ENCODE results near the gene SCLT1.

The SCLT1 gene

GRCh38 chr4:128879971-128880370 lies 213.4 kb downstream of the SCLT1 start:
- Histone ChIP-seq H3K27ac (ENCODE audit: low read depth, low read length) (no peak overlapping the region), H3K36me3 (ENCODE audit: insufficient read depth, low read length) (no peaks in the 10 kb centered on the region), H3K27me3 (ENCODE audit: insufficient read depth, low read length) (no peaks in the 10 kb centered on the region), H3K4me3 (ENCODE audit: low read depth, low read length) (no peak overlapping the region), H2AFZ (ENCODE audit: low read length, unreplicated experiment) (no peak overlapping the region), H3K79me2 (ENCODE audit: control insufficient read depth, insufficient read depth, low read length, unreplicated experiment) (no peaks in the 10 kb centered on the region), H3K4me1 (ENCODE audit: control insufficient read depth, insufficient read depth, low read length, unreplicated experiment) (peaks cover 8% of the 10 kb centered on the region)

GRCh38 chr4:128879283-128879682 lies 214.1 kb downstream of the SCLT1 start:
- Histone ChIP-seq H3K27me3 (ENCODE audit: insufficient read depth, low read length) (no peaks in the 10 kb centered on the region), H3K27ac (ENCODE audit: low read depth, low read length) (no peak overlapping the region), H3K79me2 (ENCODE audit: control insufficient read depth, insufficient read depth, low read length, unreplicated experiment) (no peaks in the 10 kb centered on the region), H3K4me1 (ENCODE audit: control insufficient read depth, insufficient read depth, low read length, unreplicated experiment) (peaks cover 8% of the 10 kb centered on the region), H2AFZ (ENCODE audit: low read length, unreplicated experiment) (no peak overlapping the region), H3K4me3 (ENCODE audit: low read depth, low read length) (no peak overlapping the region), H3K36me3 (ENCODE audit: insufficient read depth, low read length) (no peaks in the 10 kb centered on the region)

DNA sequence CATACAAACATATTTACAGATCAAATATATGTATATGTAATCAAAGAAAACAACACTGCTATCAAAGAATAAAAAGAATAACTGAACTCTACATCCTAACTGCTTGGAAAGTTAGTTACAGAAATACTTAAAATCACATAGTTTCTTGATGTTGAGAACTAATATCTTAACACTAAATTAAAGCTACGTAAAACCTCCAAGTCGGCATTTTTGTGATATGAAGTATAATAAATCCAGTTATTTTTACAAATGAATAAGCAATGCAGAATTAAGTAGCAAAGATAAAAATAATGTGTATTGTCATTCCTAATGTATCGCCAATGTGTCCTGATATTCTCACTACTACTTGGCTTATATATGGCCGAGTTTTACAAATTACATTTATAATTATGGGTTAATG lies 215.4 kb downstream of the SCLT1 start:
- Histone ChIP-seq H3K27me3 (ENCODE audit: insufficient read depth, low read length) (no peaks in the 10 kb centered on the region), H3K4me3 (ENCODE audit: low read depth, low read length) (no peak overlapping the region), H3K79me2 (ENCODE audit: control insufficient read depth, insufficient read depth, low read length, unreplicated experiment) (no peaks in the 10 kb centered on the region), H3K36me3 (ENCODE audit: insufficient read depth, low read length) (peaks cover 7% of the 10 kb centered on the region; the same call in 1 of the 2 replicates), H2AFZ (ENCODE audit: low read length, unreplicated experiment) (no peak overlapping the region), H3K27ac (ENCODE audit: low read depth, low read length) (no peak overlapping the region), H3K4me1 (ENCODE audit: control insufficient read depth, insufficient read depth, low read length, unreplicated experiment) (peaks cover 8% of the 10 kb centered on the region)

- Histone ChIP-seq H3K27me3 (ENCODE audit: insufficient read depth, low read length) (no peaks in the 10 kb centered on the region), H2AFZ (ENCODE audit: low read length, unreplicated experiment) (no peak overlapping the region), H3K79me2 (ENCODE audit: control insufficient read depth, insufficient read depth, low read length, unreplicated experiment) (no peaks in the 10 kb centered on the region), H3K4me3 (ENCODE audit: low read depth, low read length) (no peak overlapping the region), H3K36me3 (ENCODE audit: insufficient read depth, low read length) (peaks cover 18% of the 10 kb centered on the region), H3K27ac (ENCODE audit: low read depth, low read length) (no peak overlapping the region), H3K4me1 (ENCODE audit: control insufficient read depth, insufficient read depth, low read length, unreplicated experiment) (peaks cover 23% of the 10 kb centered on the region)
Measured at GRCh38 chr4:128876200-128876599, 217.1 kb downstream of the SCLT1 start.

DNA sequence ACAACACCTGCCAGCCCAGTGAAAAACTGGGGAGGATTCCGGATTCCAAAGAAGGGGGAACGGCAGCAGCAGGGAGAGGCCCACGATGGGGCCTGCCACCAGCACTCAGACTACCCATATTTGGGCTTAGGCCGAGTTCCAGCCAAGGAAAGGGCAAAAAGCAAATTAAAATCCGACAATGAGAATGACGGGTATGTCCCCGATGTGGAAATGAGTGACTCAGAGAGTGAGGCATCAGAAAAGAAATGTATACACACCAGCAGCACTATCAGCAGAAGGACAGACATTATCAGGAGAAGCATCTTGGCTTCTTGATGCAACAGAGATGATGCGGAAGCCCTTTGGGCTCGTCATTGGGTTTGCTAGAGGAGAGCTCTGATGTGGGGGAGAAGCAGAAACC lies 221.4 kb downstream of the SCLT1 start:
- H2AFZ ChIP-seq (ENCODE audit: low read length, unreplicated experiment): no peak overlapping the region
- no peaks in the 10 kb centered on the region for H3K27me3 ChIP-seq (ENCODE audit: insufficient read depth, low read length)
- peak overlapping the region; percentile 82 for H3K27ac ChIP-seq (ENCODE audit: low read depth, low read length)
- H3K4me1 ChIP-seq (ENCODE audit: control insufficient read depth, insufficient read depth, low read length, unreplicated experiment): peaks cover 21% of the 10 kb centered on the region
- H3K79me2 ChIP-seq (ENCODE audit: control insufficient read depth, insufficient read depth, low read length, unreplicated experiment): no peaks in the 10 kb centered on the region
- peaks cover 46% of the 10 kb centered on the region for H3K36me3 ChIP-seq (ENCODE audit: insufficient read depth, low read length)
- no peak overlapping the region for H3K4me3 ChIP-seq (ENCODE audit: low read depth, low read length)

DNA sequence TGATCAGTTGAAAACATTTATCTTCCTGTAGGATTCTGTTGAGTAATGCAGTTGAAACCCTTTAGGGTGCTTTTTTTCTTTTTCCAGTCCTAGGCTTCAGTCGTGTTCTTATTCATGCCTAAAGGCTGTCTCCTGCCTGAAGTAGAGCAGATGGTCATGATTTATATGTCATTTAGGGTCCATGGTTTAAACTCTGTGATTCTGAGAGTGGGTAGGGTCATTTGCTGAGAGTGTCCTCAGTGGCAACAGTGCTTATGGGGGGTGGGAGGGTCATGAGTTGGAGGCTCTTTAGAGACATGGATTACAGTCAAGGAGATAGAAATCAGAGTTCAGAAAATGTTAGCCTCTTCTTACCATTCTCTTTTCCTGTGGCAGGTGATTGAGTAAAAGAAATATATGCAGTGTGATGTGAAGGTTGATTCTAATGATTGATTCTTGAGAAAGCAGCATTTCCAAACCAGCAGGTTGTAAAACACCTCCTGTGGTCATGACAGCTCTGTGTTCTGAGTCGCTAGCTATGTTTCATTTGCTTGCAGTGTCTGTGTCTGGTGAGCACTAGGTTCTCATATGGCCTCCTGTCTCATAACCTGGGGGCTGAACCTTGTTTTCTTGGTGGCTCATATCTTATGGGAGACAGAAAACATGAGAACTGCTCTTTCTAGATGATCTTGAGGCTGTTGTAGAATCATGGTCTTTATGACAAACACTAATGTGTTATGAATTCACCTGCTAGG lies 223.4 kb downstream of the SCLT1 start:
- H3K4me3 ChIP-seq (ENCODE audit: low read depth, low read length): no peak overlapping the region
- peaks cover 56% of the 10 kb centered on the region for H3K36me3 ChIP-seq (ENCODE audit: insufficient read depth, low read length)
- H3K79me2 ChIP-seq (ENCODE audit: control insufficient read depth, insufficient read depth, low read length, unreplicated experiment): no peaks in the 10 kb centered on the region
- no peaks in the 10 kb centered on the region for H3K27me3 ChIP-seq (ENCODE audit: insufficient read depth, low read length)
- H3K4me1 ChIP-seq (ENCODE audit: control insufficient read depth, insufficient read depth, low read length, unreplicated experiment): peaks cover 21% of the 10 kb centered on the region
- no peak overlapping the region for H2AFZ ChIP-seq (ENCODE audit: low read length, unreplicated experiment)
- H3K27ac ChIP-seq (ENCODE audit: low read depth, low read length): no peak overlapping the region

GRCh38 chr4:128868758-128869157 lies 224.6 kb downstream of the SCLT1 start:
- no peaks in the 10 kb centered on the region for H3K79me2 ChIP-seq (ENCODE audit: control insufficient read depth, insufficient read depth, low read length, unreplicated experiment)
- peaks cover 21% of the 10 kb centered on the region for H3K4me1 ChIP-seq (ENCODE audit: control insufficient read depth, insufficient read depth, low read length, unreplicated experiment)
- H3K4me3 ChIP-seq (ENCODE audit: low read depth, low read length): no peak overlapping the region
- no peak overlapping the region for H2AFZ ChIP-seq (ENCODE audit: low read length, unreplicated experiment)
- H3K27ac ChIP-seq (ENCODE audit: low read depth, low read length): no peak overlapping the region
- H3K36me3 ChIP-seq (ENCODE audit: insufficient read depth, low read length): peaks cover 60% of the 10 kb centered on the region
- H3K27me3 ChIP-seq (ENCODE audit: insufficient read depth, low read length): no peaks in the 10 kb centered on the region

DNA sequence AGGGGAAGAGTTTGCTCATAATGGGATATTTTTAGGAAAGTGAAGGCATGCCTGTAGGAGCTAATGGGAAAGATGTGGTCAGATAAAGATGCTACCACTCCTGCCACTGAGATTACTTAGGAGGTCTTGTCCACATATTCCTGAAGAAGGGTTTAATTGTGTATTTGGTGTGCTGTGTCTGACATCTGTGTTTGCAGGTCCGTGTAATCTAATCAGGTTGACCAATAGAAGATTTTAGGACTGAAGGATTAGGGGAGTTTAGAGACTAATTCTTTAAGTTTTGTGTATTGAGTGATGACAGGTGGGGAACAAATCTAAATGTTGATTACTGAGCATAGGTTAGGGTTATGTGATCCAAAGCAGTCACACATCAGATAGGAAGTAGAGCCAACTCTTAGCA lies 226.6 kb downstream of the SCLT1 start:
- Histone ChIP-seq H3K4me3 (ENCODE audit: low read depth, low read length) (no peak overlapping the region), H3K36me3 (ENCODE audit: insufficient read depth, low read length) (peaks cover 49% of the 10 kb centered on the region), H3K79me2 (ENCODE audit: control insufficient read depth, insufficient read depth, low read length, unreplicated experiment) (no peaks in the 10 kb centered on the region)

GRCh38 chr4:128866269-128866668 lies 227.1 kb downstream of the SCLT1 start:
- Histone ChIP-seq H3K4me1 (ENCODE audit: control insufficient read depth, insufficient read depth, low read length, unreplicated experiment) (peaks cover 6% of the 10 kb centered on the region), H3K27me3 (ENCODE audit: insufficient read depth, low read length) (no peaks in the 10 kb centered on the region), H3K36me3 (ENCODE audit: insufficient read depth, low read length) (peaks cover 46% of the 10 kb centered on the region), H3K79me2 (ENCODE audit: control insufficient read depth, insufficient read depth, low read length, unreplicated experiment) (peaks cover 3% of the 10 kb centered on the region), H3K4me3 (ENCODE audit: low read depth, low read length) (no peak overlapping the region), H3K27ac (ENCODE audit: low read depth, low read length) (no peak overlapping the region), H2AFZ (ENCODE audit: low read length, unreplicated experiment) (no peak overlapping the region)

More for the DNA sequence above, 226.6 kb downstream of the SCLT1 start:
- no peak overlapping the region for H3K27ac ChIP-seq (ENCODE audit: low read depth, low read length)
- no peak overlapping the region for H2AFZ ChIP-seq (ENCODE audit: low read length, unreplicated experiment)
- H3K27me3 ChIP-seq (ENCODE audit: insufficient read depth, low read length): no peaks in the 10 kb centered on the region
- peaks cover 11% of the 10 kb centered on the region for H3K4me1 ChIP-seq (ENCODE audit: control insufficient read depth, insufficient read depth, low read length, unreplicated experiment)

DNA sequence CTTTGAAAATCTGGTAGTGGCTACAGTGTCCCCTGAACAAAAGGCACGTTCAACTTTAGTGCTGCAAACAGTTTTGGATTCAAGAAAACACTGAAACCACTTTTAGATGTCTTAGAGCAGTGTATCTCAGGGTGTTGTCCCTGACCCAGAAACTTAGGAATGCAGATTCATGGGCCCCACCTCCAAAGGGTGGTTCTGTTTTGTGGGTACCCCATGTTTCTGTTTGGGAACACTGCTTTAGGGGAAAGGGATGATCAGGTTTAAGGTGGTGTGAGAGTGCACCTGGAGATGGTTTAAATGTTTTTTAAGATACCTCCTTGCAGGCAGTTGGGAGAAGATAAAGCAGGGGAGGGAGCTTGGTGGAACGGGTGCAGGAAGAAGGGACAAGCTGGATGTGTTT lies 228.2 kb downstream of the SCLT1 start:
- Histone ChIP-seq H3K4me3 (ENCODE audit: low read depth, low read length) (no peak overlapping the region), H3K4me1 (ENCODE audit: control insufficient read depth, insufficient read depth, low read length, unreplicated experiment) (peaks cover 3% of the 10 kb centered on the region), H3K27me3 (ENCODE audit: insufficient read depth, low read length) (no peaks in the 10 kb centered on the region), H3K79me2 (ENCODE audit: control insufficient read depth, insufficient read depth, low read length, unreplicated experiment) (peaks cover 3% of the 10 kb centered on the region), H3K36me3 (ENCODE audit: insufficient read depth, low read length) (peaks cover 43% of the 10 kb centered on the region), H2AFZ (ENCODE audit: low read length, unreplicated experiment) (no peak overlapping the region), H3K27ac (ENCODE audit: low read depth, low read length) (no peak overlapping the region)

DNA sequence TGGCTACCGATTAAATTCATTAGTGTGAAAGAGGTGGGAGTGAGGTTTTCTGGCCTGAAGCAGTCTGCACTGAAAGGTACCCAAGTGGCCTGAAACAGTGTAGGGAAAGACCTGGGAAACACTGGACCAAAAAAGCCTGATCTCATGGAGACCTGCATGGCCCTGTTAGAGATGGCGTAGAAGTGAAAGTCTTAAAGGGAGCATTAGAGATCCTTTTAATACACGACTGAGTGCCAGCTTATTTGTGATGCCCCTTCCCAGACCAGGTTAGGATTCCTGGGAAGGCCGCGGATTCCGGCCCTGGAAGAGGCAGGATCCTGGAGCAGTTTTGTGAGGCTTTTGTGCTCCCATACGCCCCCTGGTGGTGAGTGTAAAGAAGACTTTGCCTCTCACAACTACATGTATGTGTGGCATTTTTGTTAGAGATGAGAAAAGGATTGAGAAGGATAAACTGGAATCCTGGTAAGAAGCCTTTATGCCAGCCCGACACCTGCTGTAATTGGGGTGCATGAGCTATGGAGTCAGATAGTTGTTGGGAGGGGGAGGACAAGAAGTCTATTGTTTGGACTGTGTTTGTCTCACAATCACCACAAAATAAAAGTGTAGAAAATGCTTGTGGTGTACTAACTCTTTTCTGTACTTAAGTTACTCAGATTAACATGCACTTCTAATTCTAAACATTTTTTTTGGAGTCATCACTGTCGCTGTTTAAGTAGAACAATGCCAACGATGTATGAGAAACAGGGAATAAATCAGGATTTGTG lies 229.8 kb downstream of the SCLT1 start:
- peaks cover 31% of the 10 kb centered on the region for H3K36me3 ChIP-seq (ENCODE audit: insufficient read depth, low read length)
- H3K27me3 ChIP-seq (ENCODE audit: insufficient read depth, low read length): no peaks in the 10 kb centered on the region
- peaks cover 14% of the 10 kb centered on the region for H3K4me1 ChIP-seq (ENCODE audit: control insufficient read depth, insufficient read depth, low read length, unreplicated experiment)
- H3K27ac ChIP-seq (ENCODE audit: low read depth, low read length): no peak overlapping the region
- H3K4me3 ChIP-seq (ENCODE audit: low read depth, low read length): no peak overlapping the region
- peaks cover 3% of the 10 kb centered on the region for H3K79me2 ChIP-seq (ENCODE audit: control insufficient read depth, insufficient read depth, low read length, unreplicated experiment)
- H2AFZ ChIP-seq (ENCODE audit: low read length, unreplicated experiment): no peak overlapping the region
